GM21576 (cell line): ENCODE results near the gene GABARAP.
"Not testable (repeated sequence)": the region's sequence is repeated elsewhere in the genome, so short reads cannot be mapped to it uniquely, and the experiment has no call there.

Experiments used
- ATAC-seq: cut with Tn5 transposase; IDR thresholded peaks from one replicate; pipeline ENCODE4 v1.9.1; 2021; ENCODE audit warnings: mild to moderate bottlenecking, moderate library complexity; ENCODE audit not compliant: unreplicated experiment

Gene GABARAP

GRCh38 chr17:7261379-7262191 lies 19.3 kb upstream of the GABARAP start:
- ATAC-seq = no peak

GRCh38 chr17:7260651-7261378 lies 18.6 kb upstream of the GABARAP start:
- ATAC-seq = no peak

- ATAC-seq = no peak
Measured at GRCh38 chr17:7260151-7260550, 17.9 kb upstream of the GABARAP start.

- ATAC-seq = no peak
Measured at GRCh38 chr17:7259555-7259889, 17.3 kb upstream of the GABARAP start.

GRCh38 chr17:7258731-7259554 lies 16.7 kb upstream of the GABARAP start:
- no peak for ATAC-seq

GRCh38 chr17:7256766-7257456 lies 14.7 kb upstream of the GABARAP start:
- ATAC-seq = no peak

- ATAC-seq = no peak
Measured at GRCh38 chr17:7254511-7254910, 12.3 kb upstream of the GABARAP start.

- no peak for ATAC-seq
Measured at GRCh38 chr17:7253082-7253481, 10.8 kb upstream of the GABARAP start.

- ATAC-seq = peak; percentile 51
Measured at GRCh38 chr17:7252176-7253043, 10.2 kb upstream of the GABARAP start, which contains the start of gene ELP5. ELP5 (plus strand) TSS chr17:7252215; CDS start chr17:7252551, 336 bp downstream.

GRCh38 chr17:7251661-7252175 lies 9.5 kb upstream of the GABARAP start, which contains the start of gene CTDNEP1:
CTDNEP1 (minus strand) TSS chr17:7251734; CDS start chr17:7251296, 438 bp downstream.
- ATAC-seq = peak; percentile 76

GRCh38 chr17:7250695-7251627 lies 8.7 kb upstream of the GABARAP start:
- no peak for ATAC-seq

- no peak for ATAC-seq
Measured at GRCh38 chr17:7249830-7250229, 7.6 kb upstream of the GABARAP start.

GRCh38 chr17:7249214-7249613 lies 7.0 kb upstream of the GABARAP start:
- ATAC-seq = no peak

- ATAC-seq = no peak
Measured at GRCh38 chr17:7248796-7249195, 6.5 kb upstream of the GABARAP start.

- no peak for ATAC-seq
Measured at GRCh38 chr17:7246779-7247178, 4.5 kb upstream of the GABARAP start.

- not testable (repeated sequence) for ATAC-seq
Measured at GRCh38 chr17:7243838-7244237, 1.6 kb upstream of the GABARAP start.

GRCh38 chr17:7243453-7243729 lies 1.1 kb upstream of the GABARAP start:
- ATAC-seq = no peak

GRCh38 chr17:7242717-7243452 lies 636 bp upstream of the GABARAP start:
- peak; percentile 37 for ATAC-seq
